HepG2 (cell line): ENCODE results near the gene NLGN2. TPM values are rescaled to one million over a fixed set of nuclear protein-coding genes. Genes with fewer than 3 reads are reported as not detected.

Experiments
- ERF ChIP-seq: IDR thresholded peaks from 2 replicates; pipeline ENCODE4 v1.6.1; 2018; ENCODE audit warnings: missing biosample characterization, missing genetic modification reagents
- ETV6 ChIP-seq: sonication (generic); formaldehyde crosslinking; conservative IDR thresholded peaks from 2 replicates; pipeline ENCODE4 v1.4.0; 2020; ENCODE audit warnings: missing genetic modification reagents
- HOXA3 ChIP-seq: sonication (generic); formaldehyde crosslinking; IDR thresholded peaks from 2 replicates; pipeline ENCODE4 v1.5.0; 2020; ENCODE audit warnings: missing genetic modification reagents
- KDM5B ChIP-seq: sonication (generic); formaldehyde crosslinking; IDR thresholded peaks from 2 replicates; pipeline ENCODE4 v1.4.0; 2020; ENCODE audit warnings: missing genetic modification reagents, mild to moderate bottlenecking, borderline replicate concordance
- LCORL ChIP-seq, 2 experiments: fragments of 450-650 bp in 1 of 2; sonication (generic) in 1 of 2; formaldehyde crosslinking in 1 of 2; IDR thresholded peaks; 2 replicates each; pipeline versions ENCODE4 v1.5.0 to v1.6.1; 2017 to 2020; ENCODE audit warnings: antibody characterized with exemption in 1 of 2, missing genetic modification reagents in 1 of 2
- NCOA5 ChIP-seq: sonication (generic); formaldehyde crosslinking; IDR thresholded peaks from 2 replicates; pipeline ENCODE4 v1.4.0; 2020; ENCODE audit warnings: missing genetic modification reagents
- NCOR1 ChIP-seq: fragments of 200-600 bp; sonication (generic); IDR thresholded peaks from 2 replicates; pipeline ENCODE4 v1.7.0; 2017; ENCODE audit warnings: antibody characterized with exemption, low read length, borderline replicate concordance
- RFX3 ChIP-seq: IDR thresholded peaks from 2 replicates; pipeline ENCODE4 v1.6.1; 2016; ENCODE audit warnings: missing biosample characterization, missing genetic modification reagents
- SP4 ChIP-seq: sonication (generic); formaldehyde crosslinking; IDR thresholded peaks from 2 replicates; pipeline ENCODE4 v1.8.1; 2023; ENCODE audit warnings: mild to moderate bottlenecking, missing genetic modification reagents
- ZNF225 ChIP-seq: sonication (generic); formaldehyde crosslinking; IDR thresholded peaks from 2 replicates; pipeline ENCODE4 v1.4.0; 2020; ENCODE audit warnings: mild to moderate bottlenecking, missing genetic modification reagents
- ZNF431 ChIP-seq: sonication (generic); formaldehyde crosslinking; IDR thresholded peaks from 2 replicates; pipeline ENCODE4 v1.9.0; 2022; ENCODE audit warnings: missing genetic modification reagents, low read depth, mild to moderate bottlenecking, borderline replicate concordance
- ZNF543 ChIP-seq: sonication (generic); formaldehyde crosslinking; IDR thresholded peaks from 2 replicates; pipeline ENCODE4 v1.4.0; 2020; ENCODE audit warnings: mild to moderate bottlenecking, missing genetic modification reagents
- ZNF550 ChIP-seq: sonication (generic); formaldehyde crosslinking; IDR thresholded peaks from 2 replicates; pipeline ENCODE4 v1.4.0; 2020; ENCODE audit warnings: mild to moderate bottlenecking, missing genetic modification reagents, borderline replicate concordance
- ZNF619 ChIP-seq: sonication (generic); formaldehyde crosslinking; IDR thresholded peaks from 2 replicates; pipeline ENCODE4 v1.4.0; 2020; ENCODE audit warnings: mild to moderate bottlenecking, missing genetic modification reagents
- ZNF773 ChIP-seq: sonication (generic); formaldehyde crosslinking; IDR thresholded peaks from 2 replicates; pipeline ENCODE4 v1.4.0; 2020; ENCODE audit warnings: missing genetic modification reagents, borderline replicate concordance
- polyA plus RNA-seq, 8 experiments: library from polyadenylated mRNA; depleted of rRNA in 3 of 8; stranded (reverse) in 7 of 8; unstranded in 1 of 8; fragments of >200 nt; fragmentation: Illumina TruSeq in 4 of 8; extraction: Trizol in 4 of 8; gene quantifications; 2 replicates each; pipeline versions ENCODE4 v1.2.1 to v1.2.3, GENCODE V29; 2011 to 2016; ENCODE audit warnings: low read depth in 4 of 8, missing spikeins in 1 of 8, mixed read lengths in 1 of 8; ENCODE audit not compliant: insufficient read depth in 1 of 8
- total RNA-seq, 5 experiments: library from RNA; depleted of rRNA; stranded (reverse); fragments of >200 nt; fragmentation: Illumina TruSeq; extraction: Trizol; gene quantifications; 2 replicates each; pipeline ENCODE4 v1.2.3, GENCODE V29; 2016; ENCODE audit warnings: low read depth in 1 of 5
- TF ChIP-seq, protein P1 (sequence below): sonication (generic); formaldehyde crosslinking; IDR thresholded peaks from 2 replicates; pipeline ENCODE4 v1.4.0; 2020; ENCODE audit warnings: mild to moderate bottlenecking, missing genetic modification reagents
- TF ChIP-seq, protein P2 (sequence below): IDR thresholded peaks from 2 replicates; pipeline ENCODE4 v1.6.1; 2016; ENCODE audit warnings: low read depth, borderline replicate concordance
- TF ChIP-seq, protein P3 (sequence below): sonication (generic); formaldehyde crosslinking; IDR thresholded peaks from 2 replicates; pipeline ENCODE4 v1.5.0; 2020; ENCODE audit warnings: mild to moderate bottlenecking, missing genetic modification reagents
- TF ChIP-seq, protein P4 (sequence below): sonication (generic); formaldehyde crosslinking; IDR thresholded peaks from 2 replicates; pipeline ENCODE4 v1.4.0; 2020; ENCODE audit warnings: missing genetic modification reagents

NLGN2 gene
- total and polyA plus RNA-seq, 2 of the 13 experiments (the other 11 are each of a cell fraction or from before 2014, with no cell fraction given) = 1.9 to 11.0 TPM

DNA sequence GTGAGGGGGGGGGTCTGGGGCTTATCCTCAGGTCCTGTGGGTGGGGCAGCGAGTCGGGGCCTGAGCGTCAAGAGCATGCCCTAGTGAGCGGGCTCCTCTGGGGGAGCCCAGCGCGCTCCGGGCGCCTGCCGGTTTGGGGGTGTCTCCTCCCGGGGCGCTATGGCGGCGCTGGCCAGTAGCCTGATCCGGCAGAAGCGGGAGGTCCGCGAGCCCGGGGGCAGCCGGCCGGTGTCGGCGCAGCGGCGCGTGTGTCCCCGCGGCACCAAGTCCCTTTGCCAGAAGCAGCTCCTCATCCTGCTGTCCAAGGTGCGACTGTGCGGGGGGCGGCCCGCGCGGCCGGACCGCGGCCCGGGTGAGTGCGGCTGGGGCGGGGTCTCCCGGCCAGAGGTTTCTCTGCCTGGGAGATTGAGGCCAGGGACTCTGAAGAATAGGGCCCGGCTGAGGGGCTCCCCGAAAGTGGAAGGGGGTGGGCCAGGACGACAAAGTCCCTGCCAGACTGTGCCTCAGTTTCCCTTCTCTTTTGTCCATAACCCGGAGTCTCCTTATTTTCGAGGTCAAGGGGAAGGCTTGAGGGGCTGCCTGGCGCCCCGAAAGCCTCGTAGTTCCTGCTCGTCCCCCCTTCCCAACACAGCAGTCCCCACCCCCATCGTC lies 31.9 kb downstream of the NLGN2 start, which contains the start of gene FGF11 (continued):
- TF ChIP-seq NCOR1 (no peak), RFX3 (no peak), LCORL (IDR thresholded peaks at IDR 0.05) (no peak), LCORL (CRISPR knock-in tag; IDR thresholded peaks at IDR 0.05) (no peak; the same call in 1 of the 2 replicates), SP4 (CRISPR knock-in tag) (no peak), ETV6 (no peak), ZNF619 (CRISPR knock-in tag) (no peak), HOXA3 (CRISPR knock-in tag) (0 out of 2 replicates have a peak, but pooled peaks have one; percentile 22), ERF (CRISPR knock-in tag) (peak; percentile 54; the same call in 1 of the 2 replicates), ZNF431 (CRISPR knock-in tag) (no peak), ZNF773 (no peak), ZNF543 (CRISPR knock-in tag) (no peak), NCOA5 (CRISPR knock-in tag) (no peak), ZNF225 (CRISPR knock-in tag) (no peak), ZNF550 (CRISPR knock-in tag) (no peak), KDM5B (CRISPR knock-in tag) (no peak)
- TF ChIP-seq, protein P1, sequence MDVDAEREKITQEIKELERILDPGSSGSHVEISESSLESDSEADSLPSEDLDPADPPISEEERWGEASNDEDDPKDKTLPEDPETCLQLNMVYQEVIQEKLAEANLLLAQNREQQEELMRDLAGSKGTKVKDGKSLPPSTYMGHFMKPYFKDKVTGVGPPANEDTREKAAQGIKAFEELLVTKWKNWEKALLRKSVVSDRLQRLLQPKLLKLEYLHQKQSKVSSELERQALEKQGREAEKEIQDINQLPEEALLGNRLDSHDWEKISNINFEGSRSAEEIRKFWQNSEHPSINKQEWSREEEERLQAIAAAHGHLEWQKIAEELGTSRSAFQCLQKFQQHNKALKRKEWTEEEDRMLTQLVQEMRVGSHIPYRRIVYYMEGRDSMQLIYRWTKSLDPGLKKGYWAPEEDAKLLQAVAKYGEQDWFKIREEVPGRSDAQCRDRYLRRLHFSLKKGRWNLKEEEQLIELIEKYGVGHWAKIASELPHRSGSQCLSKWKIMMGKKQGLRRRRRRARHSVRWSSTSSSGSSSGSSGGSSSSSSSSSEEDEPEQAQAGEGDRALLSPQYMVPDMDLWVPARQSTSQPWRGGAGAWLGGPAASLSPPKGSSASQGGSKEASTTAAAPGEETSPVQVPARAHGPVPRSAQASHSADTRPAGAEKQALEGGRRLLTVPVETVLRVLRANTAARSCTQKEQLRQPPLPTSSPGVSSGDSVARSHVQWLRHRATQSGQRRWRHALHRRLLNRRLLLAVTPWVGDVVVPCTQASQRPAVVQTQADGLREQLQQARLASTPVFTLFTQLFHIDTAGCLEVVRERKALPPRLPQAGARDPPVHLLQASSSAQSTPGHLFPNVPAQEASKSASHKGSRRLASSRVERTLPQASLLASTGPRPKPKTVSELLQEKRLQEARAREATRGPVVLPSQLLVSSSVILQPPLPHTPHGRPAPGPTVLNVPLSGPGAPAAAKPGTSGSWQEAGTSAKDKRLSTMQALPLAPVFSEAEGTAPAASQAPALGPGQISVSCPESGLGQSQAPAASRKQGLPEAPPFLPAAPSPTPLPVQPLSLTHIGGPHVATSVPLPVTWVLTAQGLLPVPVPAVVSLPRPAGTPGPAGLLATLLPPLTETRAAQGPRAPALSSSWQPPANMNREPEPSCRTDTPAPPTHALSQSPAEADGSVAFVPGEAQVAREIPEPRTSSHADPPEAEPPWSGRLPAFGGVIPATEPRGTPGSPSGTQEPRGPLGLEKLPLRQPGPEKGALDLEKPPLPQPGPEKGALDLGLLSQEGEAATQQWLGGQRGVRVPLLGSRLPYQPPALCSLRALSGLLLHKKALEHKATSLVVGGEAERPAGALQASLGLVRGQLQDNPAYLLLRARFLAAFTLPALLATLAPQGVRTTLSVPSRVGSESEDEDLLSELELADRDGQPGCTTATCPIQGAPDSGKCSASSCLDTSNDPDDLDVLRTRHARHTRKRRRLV (CRISPR knock-in tag) = no peak
- TF ChIP-seq, protein P2, sequence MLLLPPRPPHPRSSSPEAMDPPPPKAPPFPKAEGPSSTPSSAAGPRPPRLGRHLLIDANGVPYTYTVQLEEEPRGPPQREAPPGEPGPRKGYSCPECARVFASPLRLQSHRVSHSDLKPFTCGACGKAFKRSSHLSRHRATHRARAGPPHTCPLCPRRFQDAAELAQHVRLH (CRISPR knock-in tag) = no peak
- TF ChIP-seq, protein P3, sequence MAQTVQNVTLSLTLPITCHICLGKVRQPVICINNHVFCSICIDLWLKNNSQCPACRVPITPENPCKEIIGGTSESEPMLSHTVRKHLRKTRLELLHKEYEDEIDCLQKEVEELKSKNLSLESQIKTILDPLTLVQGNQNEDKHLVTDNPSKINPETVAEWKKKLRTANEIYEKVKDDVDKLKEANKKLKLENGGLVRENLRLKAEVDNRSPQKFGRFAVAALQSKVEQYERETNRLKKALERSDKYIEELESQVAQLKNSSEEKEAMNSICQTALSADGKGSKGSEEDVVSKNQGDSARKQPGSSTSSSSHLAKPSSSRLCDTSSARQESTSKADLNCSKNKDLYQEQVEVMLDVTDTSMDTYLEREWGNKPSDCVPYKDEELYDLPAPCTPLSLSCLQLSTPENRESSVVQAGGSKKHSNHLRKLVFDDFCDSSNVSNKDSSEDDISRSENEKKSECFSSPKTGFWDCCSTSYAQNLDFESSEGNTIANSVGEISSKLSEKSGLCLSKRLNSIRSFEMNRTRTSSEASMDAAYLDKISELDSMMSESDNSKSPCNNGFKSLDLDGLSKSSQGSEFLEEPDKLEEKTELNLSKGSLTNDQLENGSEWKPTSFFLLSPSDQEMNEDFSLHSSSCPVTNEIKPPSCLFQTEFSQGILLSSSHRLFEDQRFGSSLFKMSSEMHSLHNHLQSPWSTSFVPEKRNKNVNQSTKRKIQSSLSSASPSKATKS = no peak
- TF ChIP-seq, protein P4, sequence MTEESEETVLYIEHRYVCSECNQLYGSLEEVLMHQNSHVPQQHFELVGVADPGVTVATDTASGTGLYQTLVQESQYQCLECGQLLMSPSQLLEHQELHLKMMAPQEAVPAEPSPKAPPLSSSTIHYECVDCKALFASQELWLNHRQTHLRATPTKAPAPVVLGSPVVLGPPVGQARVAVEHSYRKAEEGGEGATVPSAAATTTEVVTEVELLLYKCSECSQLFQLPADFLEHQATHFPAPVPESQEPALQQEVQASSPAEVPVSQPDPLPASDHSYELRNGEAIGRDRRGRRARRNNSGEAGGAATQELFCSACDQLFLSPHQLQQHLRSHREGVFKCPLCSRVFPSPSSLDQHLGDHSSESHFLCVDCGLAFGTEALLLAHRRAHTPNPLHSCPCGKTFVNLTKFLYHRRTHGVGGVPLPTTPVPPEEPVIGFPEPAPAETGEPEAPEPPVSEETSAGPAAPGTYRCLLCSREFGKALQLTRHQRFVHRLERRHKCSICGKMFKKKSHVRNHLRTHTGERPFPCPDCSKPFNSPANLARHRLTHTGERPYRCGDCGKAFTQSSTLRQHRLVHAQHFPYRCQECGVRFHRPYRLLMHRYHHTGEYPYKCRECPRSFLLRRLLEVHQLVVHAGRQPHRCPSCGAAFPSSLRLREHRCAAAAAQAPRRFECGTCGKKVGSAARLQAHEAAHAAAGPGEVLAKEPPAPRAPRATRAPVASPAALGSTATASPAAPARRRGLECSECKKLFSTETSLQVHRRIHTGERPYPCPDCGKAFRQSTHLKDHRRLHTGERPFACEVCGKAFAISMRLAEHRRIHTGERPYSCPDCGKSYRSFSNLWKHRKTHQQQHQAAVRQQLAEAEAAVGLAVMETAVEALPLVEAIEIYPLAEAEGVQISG (CRISPR knock-in tag) = peak; percentile 33; the same call in 1 of the 2 replicates
